Measurements from ENCODE around the gene ARHGEF17. TPM values are rescaled to one million over a fixed set of nuclear protein-coding genes. Genes with fewer than 3 reads are reported as not detected.

Gene ARHGEF17
- total RNA-seq, 2 donors from 2014 or later: 8.6 to 13.4 TPM

GRCh38 chr11:73283276-73284000, 24.6 kb upstream of the ARHGEF17 start:
- intact Hi-C loops (cut with DNase I): loop anchor here (10.0 kb wide), 1 partner anchor 49 kb away; no protein-coding TSS in a partner anchor

GRCh38 chr11:73284106-73284505, 24.0 kb upstream of the ARHGEF17 start:
- Histone ChIP-seq H3K9me3 (no peaks in the 10 kb centered on the region), H3K27me3 (no peaks in the 10 kb centered on the region), H3K36me3 (no peaks in the 10 kb centered on the region), H3K9ac (ENCODE audit: low read depth in 2 of 2, low read length in 2 of 2) (no peak overlapping the region), H3K4me3 (no peak overlapping the region), H3K27ac (no peak overlapping the region), H3K4me1 (peaks cover 3% of the 10 kb centered on the region)
- intact Hi-C loops (cut with DNase I): loop anchor here (10.0 kb wide), 1 partner anchor 49 kb away; no protein-coding TSS in a partner anchor
- TF ChIP-seq CTCF (IDR thresholded peaks at IDR 0.05): no peak
- DNase-seq: no peak

More at GRCh38 chr11:73283276-73284000, 24.6 kb upstream of the ARHGEF17 start:
- Histone ChIP-seq H3K27ac (no peak overlapping the region), H3K4me1 (no peaks in the 10 kb centered on the region), H3K9me3 (no peaks in the 10 kb centered on the region), H3K4me3 (no peak overlapping the region), H3K27me3 (no peaks in the 10 kb centered on the region), H3K36me3 (no peaks in the 10 kb centered on the region), H3K9ac (ENCODE audit: low read depth in 2 of 2, low read length in 2 of 2) (no peak overlapping the region)
- TF ChIP-seq CTCF (IDR thresholded peaks at IDR 0.05): no peak
- DNase-seq: no peak

GRCh38 chr11:73285721-73286120, 22.4 kb upstream of the ARHGEF17 start:
- Histone ChIP-seq H3K36me3 (no peaks in the 10 kb centered on the region), H3K27ac (no peak overlapping the region), H3K4me1 (peaks cover 5% of the 10 kb centered on the region), H3K4me3 (no peak overlapping the region), H3K9me3 (no peaks in the 10 kb centered on the region), H3K27me3 (no peaks in the 10 kb centered on the region), H3K9ac (ENCODE audit: low read depth in 2 of 2, low read length in 2 of 2) (no peak overlapping the region)
- no peak for TF ChIP-seq CTCF (IDR thresholded peaks at IDR 0.05)
- DNase-seq: no peak
- intact Hi-C loops (cut with DNase I): loop anchor here (5.0 to 10.0 kb wide), 2 partner anchors 51 to 453 kb away; no protein-coding TSS in a partner anchor

- no peak for DNase-seq
- no peak overlapping the region for H3K4me3 ChIP-seq
- H3K9me3 ChIP-seq: no peaks in the 10 kb centered on the region
- H3K9ac ChIP-seq (ENCODE audit: low read depth in 2 of 2, low read length in 2 of 2): no peak overlapping the region
- intact Hi-C loops (cut with DNase I): loop anchor here (5.0 to 10.0 kb wide), 2 partner anchors 52 to 454 kb away; no protein-coding TSS in a partner anchor
- H3K27me3 ChIP-seq: no peaks in the 10 kb centered on the region
- H3K4me1 ChIP-seq: peaks cover 5% of the 10 kb centered on the region
- no peak overlapping the region for H3K27ac ChIP-seq
- H3K36me3 ChIP-seq: no peaks in the 10 kb centered on the region
- no peak for TF ChIP-seq CTCF (IDR thresholded peaks at IDR 0.05)
These were observed 21.8 kb upstream of the ARHGEF17 start for GRCh38 chr11:73286240-73286810.

- H3K4me3 ChIP-seq: no peak overlapping the region
- DNase-seq: no peak
- intact Hi-C loops (cut with DNase I): loop anchor here (2.0 to 10.0 kb wide), 3 partner anchors 53 to 455 kb away; no protein-coding TSS in a partner anchor
- peaks cover 5% of the 10 kb centered on the region for H3K4me1 ChIP-seq
- no peaks in the 10 kb centered on the region for H3K27me3 ChIP-seq
- H3K27ac ChIP-seq: peak overlapping the region; percentile 50
- H3K36me3 ChIP-seq: no peaks in the 10 kb centered on the region
- no peak overlapping the region for H3K9ac ChIP-seq (ENCODE audit: low read depth in 2 of 2, low read length in 2 of 2)
- no peak for TF ChIP-seq CTCF (IDR thresholded peaks at IDR 0.05)
- H3K9me3 ChIP-seq: no peaks in the 10 kb centered on the region
These were observed 20.5 kb upstream of the ARHGEF17 start for GRCh38 chr11:73287400-73288101.
